HG03045 (cell line): ENCODE results near the gene CEP295NL.
"Not testable (repeated sequence)": the region's sequence is repeated elsewhere in the genome, so short reads cannot be mapped to it uniquely, and the experiment has no call there.

Experiments
- ATAC-seq: cut with Tn5 transposase; IDR thresholded peaks from one replicate; pipeline ENCODE4 v1.9.1; 2021; ENCODE audit warnings: mild to moderate bottlenecking, moderate library complexity; ENCODE audit not compliant: unreplicated experiment

CEP295NL gene

GRCh38 chr17:78891406-78892061 is 11.5 kb downstream of the CEP295NL start:
- ATAC-seq, result no peak

GRCh38 chr17:78890498-78890897 is 12.5 kb downstream of the CEP295NL start:
- no peak for ATAC-seq

DNA sequence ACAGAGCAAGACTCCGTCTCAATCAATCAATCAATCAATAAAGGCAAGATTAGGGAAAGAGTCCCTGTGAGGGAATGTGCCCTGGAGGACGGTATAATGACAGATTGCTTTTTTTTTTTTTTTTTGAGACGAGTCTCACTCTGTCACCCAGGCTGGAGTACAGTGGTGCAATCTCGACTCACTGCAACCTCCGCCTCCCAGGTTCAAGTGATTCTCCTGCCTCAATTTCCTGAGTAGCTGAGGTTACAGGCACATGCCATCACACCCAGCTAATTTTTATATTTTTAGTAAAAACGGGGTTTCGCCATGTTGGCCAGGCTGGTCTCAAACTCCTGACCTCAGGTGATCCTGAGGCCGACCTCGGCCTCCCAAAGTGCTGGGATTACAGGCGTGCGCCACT is 12.9 kb downstream of the CEP295NL start:
- ATAC-seq, result not testable (repeated sequence)

DNA sequence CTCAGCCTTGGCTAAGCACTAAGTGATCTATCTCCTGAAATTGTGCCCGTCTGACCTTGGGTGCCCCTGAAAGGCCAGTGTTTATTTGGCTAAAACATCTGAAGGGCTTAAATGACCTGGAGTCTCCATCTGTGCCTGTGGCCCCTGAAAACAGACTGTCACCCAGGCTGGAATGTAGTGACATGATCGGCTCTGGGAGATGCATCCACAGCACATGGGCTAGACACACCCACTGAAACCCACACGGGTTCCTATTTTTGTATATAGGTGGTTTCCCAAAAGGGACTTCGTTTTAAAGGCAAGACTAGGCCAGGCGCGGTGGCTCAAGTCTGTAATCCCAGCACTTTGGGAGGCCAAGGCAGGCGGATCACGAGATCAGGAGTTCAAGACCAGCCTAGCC is 13.5 kb downstream of the CEP295NL start:
- no peak for ATAC-seq

DNA sequence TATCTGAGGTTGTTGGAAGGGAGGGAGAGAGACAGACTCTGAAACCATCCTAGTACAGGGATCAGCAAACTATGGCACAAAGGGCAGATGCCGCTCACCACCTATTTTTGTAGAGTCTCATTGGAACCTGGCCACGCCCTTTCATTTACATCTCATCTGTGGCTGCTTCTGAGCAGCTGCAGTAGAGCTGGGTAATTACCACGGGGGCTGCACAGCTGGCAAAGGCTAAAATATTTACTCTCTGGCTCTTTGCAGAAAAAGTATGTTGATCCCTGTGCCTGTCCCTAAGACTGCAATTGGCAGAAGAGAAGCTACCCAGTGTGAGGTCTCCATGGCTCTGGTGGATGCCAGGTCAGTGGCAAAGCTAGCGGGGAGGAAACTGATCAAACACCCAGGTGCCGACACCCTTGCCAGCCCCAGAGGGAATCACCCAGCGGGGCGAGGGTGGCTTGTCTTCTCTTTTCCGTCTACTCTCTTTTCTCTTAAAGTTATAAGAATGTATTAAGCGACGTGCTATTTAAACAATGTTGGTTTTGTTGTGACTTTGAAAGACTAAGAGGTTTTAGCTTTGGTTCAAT is 14.0 kb downstream of the CEP295NL start:
- ATAC-seq, result no peak

DNA sequence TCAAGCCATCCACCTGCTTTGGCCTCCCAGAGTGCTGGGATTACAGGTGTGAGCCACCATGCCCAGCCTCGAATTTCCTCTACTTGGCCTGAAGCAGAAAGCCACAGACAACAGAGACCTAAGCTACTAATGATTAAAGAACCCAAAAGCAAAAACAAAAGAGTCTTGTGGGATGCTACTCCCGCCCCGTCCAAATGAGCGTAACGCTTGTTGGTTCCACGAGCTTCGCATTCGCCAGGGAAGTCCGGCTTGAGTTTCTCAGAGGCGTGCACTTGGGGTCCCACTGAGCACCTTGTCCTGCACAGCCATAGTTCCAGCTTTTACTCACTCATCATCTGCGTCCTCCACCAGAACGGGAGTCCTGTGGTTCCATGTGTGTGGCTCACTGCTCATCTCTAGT is 16.0 kb downstream of the CEP295NL start:
- no peak for ATAC-seq

- ATAC-seq, result no peak
Observed at GRCh38 chr17:78885956-78886355, 17.0 kb downstream of the CEP295NL start.

- ATAC-seq, result no peak
Observed at GRCh38 chr17:78884876-78885667, 17.9 kb downstream of the CEP295NL start.

DNA sequence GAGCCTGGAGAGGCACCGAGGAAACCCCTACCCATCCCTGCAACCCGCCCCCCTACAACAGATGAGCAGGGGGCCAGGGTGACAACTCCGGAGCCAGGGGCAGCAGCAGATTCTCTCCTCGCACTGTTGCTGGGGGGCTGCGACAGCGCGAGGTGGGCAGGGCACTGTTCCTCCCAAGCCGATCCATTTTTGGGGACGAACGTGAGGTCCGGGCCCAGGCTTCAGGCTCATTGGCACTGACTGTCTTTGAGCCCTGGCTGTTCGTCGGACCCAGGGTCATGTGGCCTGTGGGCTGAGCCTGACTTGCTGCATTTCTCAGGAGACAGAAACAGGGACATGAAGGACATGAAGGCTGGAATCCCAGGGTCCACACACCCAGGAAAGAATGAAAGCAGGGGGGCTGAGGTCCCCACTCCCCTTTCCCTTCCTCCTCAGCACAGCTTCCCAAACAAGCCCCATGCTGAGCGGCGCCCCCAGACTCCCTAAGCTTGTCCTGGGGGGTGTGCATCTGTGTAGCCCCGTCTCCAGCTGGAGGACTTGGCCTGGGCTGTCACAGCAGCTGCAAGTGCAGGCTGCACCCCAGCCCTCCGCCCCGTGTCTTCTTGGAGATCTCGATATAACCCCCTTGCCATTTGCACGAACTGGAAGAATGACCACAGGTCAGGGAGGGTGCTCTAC is 18.7 kb downstream of the CEP295NL start:
- no peak for ATAC-seq

GRCh38 chr17:78883533-78884131 is 19.4 kb downstream of the CEP295NL start:
- no peak for ATAC-seq

DNA sequence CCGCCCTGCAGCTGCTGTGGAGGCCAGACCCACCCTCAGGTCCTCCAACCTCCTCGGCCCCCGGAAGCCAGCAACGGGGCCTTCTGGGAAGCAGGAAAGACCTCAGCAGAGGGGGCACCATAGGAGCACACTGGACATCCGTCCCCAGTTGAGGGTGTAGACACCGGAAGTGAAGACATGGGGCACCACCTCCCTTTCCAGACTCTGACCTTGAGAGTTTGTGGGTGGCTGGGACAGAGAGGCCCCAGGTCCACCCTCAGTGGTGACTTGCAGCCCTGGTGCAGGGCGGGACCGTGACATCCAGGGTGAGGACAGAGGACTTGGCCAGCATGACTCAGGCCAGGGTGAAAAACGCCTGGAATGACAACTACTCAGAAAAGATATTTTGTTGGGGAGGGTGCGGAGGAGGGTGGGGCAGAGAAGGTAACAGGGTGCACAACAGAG is 19.9 kb downstream of the CEP295NL start:
- no peak for ATAC-seq

GRCh38 chr17:78882540-78883088 is 20.4 kb downstream of the CEP295NL start:
- no peak for ATAC-seq

DNA sequence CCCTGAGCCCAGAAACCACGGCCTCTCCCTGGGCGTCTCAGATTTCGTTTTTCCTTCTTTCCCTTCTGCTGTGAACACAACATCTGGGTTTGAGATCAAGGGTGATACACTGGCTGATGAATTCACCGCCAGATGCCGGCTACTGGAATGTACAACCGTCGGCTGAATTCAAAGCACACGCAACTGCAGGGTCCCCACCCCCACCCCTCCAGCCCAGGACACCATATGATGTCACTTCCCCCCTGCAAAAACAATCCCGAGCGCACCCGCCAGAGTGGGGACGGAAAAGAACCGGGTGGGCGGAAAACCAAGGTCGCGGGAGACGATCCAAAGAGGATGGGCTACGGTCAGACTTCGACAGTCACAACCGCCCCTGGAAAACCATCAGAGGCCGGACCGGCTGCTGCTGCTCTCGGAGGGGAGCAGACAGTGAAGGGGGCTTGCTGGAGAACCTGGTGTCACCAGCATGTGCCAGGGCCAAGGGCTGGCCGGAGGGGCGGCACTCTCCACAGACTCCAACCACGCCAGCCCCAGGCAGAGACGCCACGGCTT is 23.3 kb downstream of the CEP295NL start:
- no peak for ATAC-seq

- no peak for ATAC-seq
Observed at GRCh38 chr17:78878871-78879527, 24.0 kb downstream of the CEP295NL start.

- no peak for ATAC-seq
Observed at GRCh38 chr17:78878261-78878660, 24.7 kb downstream of the CEP295NL start.

- ATAC-seq, result not testable (repeated sequence)
Observed at GRCh38 chr17:78876954-78877517, 26.0 kb downstream of the CEP295NL start.

- no peak for ATAC-seq
Observed at GRCh38 chr17:78876094-78876597, 26.9 kb downstream of the CEP295NL start.

- no peak for ATAC-seq
Observed at GRCh38 chr17:78875363-78876093, 27.5 kb downstream of the CEP295NL start.
